Measurements from ENCODE around the gene DCAKD.

DNA sequence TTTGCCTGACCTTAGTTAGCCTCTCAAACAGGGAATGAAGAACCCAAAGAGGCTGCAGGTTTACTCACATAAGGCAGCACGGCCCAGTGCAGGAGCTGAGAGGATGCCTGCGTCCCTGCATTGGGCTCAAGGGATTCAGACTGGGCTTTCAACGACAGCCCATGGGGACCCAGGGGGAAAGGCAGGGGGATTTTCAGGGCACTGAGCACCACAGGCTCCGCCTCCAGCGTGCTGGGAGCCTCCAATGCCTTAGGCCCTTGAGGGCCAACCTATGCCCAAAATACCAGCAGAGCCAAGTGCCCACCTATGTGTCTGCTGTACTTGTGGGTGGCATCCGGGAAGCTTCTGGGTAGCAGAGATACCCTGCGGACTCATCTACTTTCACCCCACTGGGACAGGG lies 22.3 kb downstream of the DCAKD start:
- TF ChIP-seq SP1 (IDR thresholded peaks at IDR 0.05) (no peak), ARNT (IDR thresholded peaks at IDR 0.05) (no peak), FOXK2 (IDR thresholded peaks at IDR 0.05) (no peak)

All from HEK293T (cell line).